ENCODE results near the gene C6orf141.

GRCh38 chr6:49564552-49564951, 14.1 kb downstream of the C6orf141 start:
- no peak for TF ChIP-seq CTCF (IDR thresholded peaks at IDR 0.05; ENCODE audit: insufficient read depth, low read length, poor library complexity, severe bottlenecking)
- TF ChIP-seq EZH2phosphoT487 (conservative IDR thresholded peaks at IDR 0.05; ENCODE audit: low read length) = no peak
